Omental fat pad (tissue), 4 donors: ENCODE measurements around the gene CYP11A1. TPM values are rescaled to one million over a fixed set of nuclear protein-coding genes. Genes with fewer than 3 reads are reported as not detected.

ENCODE experiments used
- ATAC-seq: fragments of 150-250 bp; one replicate; pipeline ENCODE4 v1.9.1; 2016; ENCODE audit warnings: mild to moderate bottlenecking, moderate library complexity; ENCODE audit not compliant: low FRiP score
- DNase-seq: peaks from one replicate; pipeline ENCODE4 v3.0.0-alpha.2; 2019; ENCODE audit warnings: low spot score
- CTCF ChIP-seq, 3 donors: fragments of 450-650 bp; IDR thresholded peaks; one replicate each; pipeline ENCODE4 v1.5.1; 2016 to 2017; ENCODE audit warnings: antibody characterized with exemption in 3 of 3, mild to moderate bottlenecking in 3 of 3, moderate library complexity in 2 of 3
- total RNA-seq, 4 donors: library from RNA; depleted of rRNA; stranded (reverse); fragments of >200 nt; gene quantifications; one replicate each; pipeline ENCODE4 v1.1.0, GENCODE V29; 2016

The CYP11A1 gene
- total RNA-seq, 4 donors from 2014 or later: 1.3 to 4.8 (median 1.4) TPM

- no peak for TF ChIP-seq CTCF (IDR thresholded peaks at IDR 0.05)
- DNase-seq: no peak
- no peak for ATAC-seq
Measured at GRCh38 chr15:74343127-74343796, 24.2 kb downstream of the CYP11A1 start.

- ATAC-seq (no peak), DNase-seq (no peak)
- TF ChIP-seq CTCF (IDR thresholded peaks at IDR 0.05): no peak
Measured at GRCh38 chr15:74340150-74340549, 27.3 kb downstream of the CYP11A1 start.

GRCh38 chr15:74339371-74339770 lies 28.1 kb downstream of the CYP11A1 start:
- ATAC-seq (no peak), DNase-seq (no peak)
- TF ChIP-seq CTCF (IDR thresholded peaks at IDR 0.05): no peak

GRCh38 chr15:74338676-74339075 lies 28.8 kb downstream of the CYP11A1 start:
- ATAC-seq: no peak

GRCh38 chr15:74337607-74338211 lies 29.7 kb downstream of the CYP11A1 start:
- no peak for DNase-seq

More at GRCh38 chr15:74338676-74339075, 28.8 kb downstream of the CYP11A1 start:
- TF ChIP-seq CTCF (IDR thresholded peaks at IDR 0.05): no peak
- no peak for DNase-seq

GRCh38 chr15:74337146-74337545 lies 30.3 kb downstream of the CYP11A1 start:
- ATAC-seq: no peak
- no peak for DNase-seq
- no peak for TF ChIP-seq CTCF (IDR thresholded peaks at IDR 0.05)

More at GRCh38 chr15:74337607-74338211, 29.7 kb downstream of the CYP11A1 start:
- ATAC-seq: no peak
- TF ChIP-seq CTCF (IDR thresholded peaks at IDR 0.05): no peak
